Right lobe of liver (tissue), 4 donors: ENCODE data around the gene PIGW.

Experiments used
- POLR2A ChIP-seq: fragments of 450-650 bp; IDR thresholded peaks from one replicate; pipeline ENCODE4 v1.6.1; 2017; ENCODE audit warnings: antibody characterized with exemption, mild to moderate bottlenecking
- TF ChIP-seq, protein P1 (sequence below), 4 donors: fragments of 200-600 bp in 3 of 4; fragments of 450-650 bp in 1 of 4; IDR thresholded peaks; one replicate each; pipeline versions ENCODE4 v1.5.1 to v1.8.0; 2016 to 2022; ENCODE audit warnings: antibody characterized with exemption in 4 of 4, mild to moderate bottlenecking in 2 of 4
- donor health status: DM: no; HTN: no; CAD: no.
- donor health status: DM: no; HTN: no; CAD: no.
- donor health status: DM: no; HTN: yes; CAD: no.

DNA sequence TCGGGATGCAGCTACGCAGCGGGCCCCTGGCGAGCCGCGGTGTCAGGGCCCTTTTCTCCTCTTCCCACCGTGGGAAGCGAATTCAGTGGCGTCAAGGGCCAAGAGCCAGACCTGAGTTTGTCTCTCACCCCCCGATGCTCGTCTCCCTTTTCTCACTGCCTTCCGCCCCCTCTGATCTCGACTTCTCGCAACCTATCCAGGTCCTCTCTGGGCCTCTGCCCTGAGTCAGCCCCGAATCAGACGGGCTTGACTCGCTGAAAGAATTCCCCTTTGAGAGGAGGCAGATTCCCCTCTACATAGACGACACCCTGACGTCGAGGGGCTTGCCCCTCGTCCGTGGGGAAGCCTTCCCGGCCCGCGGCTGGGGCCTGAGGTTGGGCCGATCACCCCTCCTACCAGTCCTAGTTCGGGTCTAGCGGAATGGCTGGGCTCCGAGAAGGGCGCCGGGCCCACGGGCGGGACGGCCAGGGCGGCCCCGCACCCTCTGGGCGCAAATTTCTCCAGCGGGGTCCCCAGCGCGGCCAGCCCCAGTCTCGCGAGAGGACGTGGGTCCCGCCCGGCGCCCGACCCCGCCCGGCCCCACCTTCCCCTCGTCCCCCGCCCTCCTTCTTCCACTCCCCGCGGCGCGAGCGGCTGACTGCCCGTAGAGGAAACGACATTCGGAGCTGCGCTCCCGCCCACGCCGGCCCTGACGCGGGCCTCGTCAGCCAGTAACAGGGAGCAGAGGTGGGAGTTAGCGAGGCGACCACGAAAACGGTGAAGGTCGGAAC, 9.7 kb downstream of the PIGW start, which contains the start of gene GGNBP2:
- TF ChIP-seq POLR2A, result peak; percentile 85
- TF ChIP-seq, protein P1, sequence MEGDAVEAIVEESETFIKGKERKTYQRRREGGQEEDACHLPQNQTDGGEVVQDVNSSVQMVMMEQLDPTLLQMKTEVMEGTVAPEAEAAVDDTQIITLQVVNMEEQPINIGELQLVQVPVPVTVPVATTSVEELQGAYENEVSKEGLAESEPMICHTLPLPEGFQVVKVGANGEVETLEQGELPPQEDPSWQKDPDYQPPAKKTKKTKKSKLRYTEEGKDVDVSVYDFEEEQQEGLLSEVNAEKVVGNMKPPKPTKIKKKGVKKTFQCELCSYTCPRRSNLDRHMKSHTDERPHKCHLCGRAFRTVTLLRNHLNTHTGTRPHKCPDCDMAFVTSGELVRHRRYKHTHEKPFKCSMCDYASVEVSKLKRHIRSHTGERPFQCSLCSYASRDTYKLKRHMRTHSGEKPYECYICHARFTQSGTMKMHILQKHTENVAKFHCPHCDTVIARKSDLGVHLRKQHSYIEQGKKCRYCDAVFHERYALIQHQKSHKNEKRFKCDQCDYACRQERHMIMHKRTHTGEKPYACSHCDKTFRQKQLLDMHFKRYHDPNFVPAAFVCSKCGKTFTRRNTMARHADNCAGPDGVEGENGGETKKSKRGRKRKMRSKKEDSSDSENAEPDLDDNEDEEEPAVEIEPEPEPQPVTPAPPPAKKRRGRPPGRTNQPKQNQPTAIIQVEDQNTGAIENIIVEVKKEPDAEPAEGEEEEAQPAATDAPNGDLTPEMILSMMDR (IDR thresholded peaks at IDR 0.05), result no peak
